Activated CD4-positive, CD25-positive, alpha-beta regulatory T cell treated with anti-CD3 and anti-CD28 coated beads, Interleukin-2, amount 50 U/mL, for 24 hours (primary cell): ENCODE results near the gene CGB7.
A peak's percentile ranks its signal among the peaks of the same experiment; 100 is the strongest.
"Not testable (repeated sequence)": the region's sequence is repeated elsewhere in the genome, so short reads cannot be mapped to it uniquely, and the experiment has no call there.

ENCODE experiments used
- ATAC-seq, 2 donors: fragments of 150-1000 bp; cut with Tn5 transposase; one replicate each; pipeline ENCODE4 v1.10.0; 2021; ENCODE audit warnings: mild to moderate bottlenecking in 1 of 2, moderate library complexity in 1 of 2

The CGB7 gene

DNA sequence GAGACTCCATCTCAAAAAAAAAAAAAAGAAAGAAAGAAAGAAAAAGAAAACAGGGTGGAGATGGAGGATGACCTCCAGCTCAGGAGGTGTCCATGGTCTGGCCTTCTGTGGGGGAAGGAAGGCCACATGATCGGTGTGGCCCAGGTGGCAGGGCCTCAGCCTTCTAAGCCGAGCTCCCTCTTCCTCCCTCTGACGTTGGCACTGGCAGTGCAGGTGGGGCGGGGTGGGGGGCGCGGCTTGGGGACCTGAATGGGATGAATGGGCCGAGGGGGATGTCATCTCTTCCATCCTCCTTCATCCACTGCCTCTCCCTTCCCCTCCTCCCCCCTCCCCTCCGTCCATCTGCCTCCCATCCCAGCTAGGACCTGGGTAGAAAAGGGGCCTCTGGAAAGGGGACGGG lies 17.8 kb downstream of the CGB7 start:
- not testable (repeated sequence) for ATAC-seq

DNA sequence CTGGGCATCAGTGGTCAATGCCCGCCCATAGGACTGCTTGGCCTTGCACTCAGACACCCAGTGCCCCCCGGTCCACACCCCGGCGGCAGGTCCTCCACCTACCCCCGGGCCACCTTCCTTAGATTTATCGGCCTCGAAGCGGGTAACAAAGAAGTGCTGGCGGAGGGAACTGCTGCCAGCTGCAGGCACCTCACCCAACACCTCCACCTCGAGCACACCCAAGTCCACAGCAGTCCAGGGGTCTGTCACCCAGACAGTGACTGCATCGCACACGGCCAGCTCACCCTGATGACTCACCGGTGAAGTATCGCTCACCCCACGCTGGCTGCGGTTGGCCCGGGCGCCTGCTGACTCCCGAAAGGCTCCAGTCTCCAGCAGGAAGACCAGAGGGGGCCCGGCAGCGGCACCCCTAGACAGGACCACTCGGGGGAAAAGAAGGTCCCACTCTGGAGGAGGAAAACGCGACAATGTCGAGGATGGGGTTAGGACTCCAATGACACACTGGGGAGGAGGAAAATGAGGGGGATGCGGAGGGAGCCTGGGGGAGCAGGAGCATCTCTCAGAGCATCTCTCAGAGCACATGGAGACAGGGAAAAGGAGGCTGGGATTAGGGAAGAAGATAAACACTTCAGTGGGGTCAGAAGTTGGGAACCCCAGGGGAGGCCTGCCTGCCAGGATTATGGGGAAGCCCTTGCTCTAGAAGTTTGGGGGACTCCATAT lies 18.8 kb downstream of the CGB7 start:
- ATAC-seq = not testable (repeated sequence)

DNA sequence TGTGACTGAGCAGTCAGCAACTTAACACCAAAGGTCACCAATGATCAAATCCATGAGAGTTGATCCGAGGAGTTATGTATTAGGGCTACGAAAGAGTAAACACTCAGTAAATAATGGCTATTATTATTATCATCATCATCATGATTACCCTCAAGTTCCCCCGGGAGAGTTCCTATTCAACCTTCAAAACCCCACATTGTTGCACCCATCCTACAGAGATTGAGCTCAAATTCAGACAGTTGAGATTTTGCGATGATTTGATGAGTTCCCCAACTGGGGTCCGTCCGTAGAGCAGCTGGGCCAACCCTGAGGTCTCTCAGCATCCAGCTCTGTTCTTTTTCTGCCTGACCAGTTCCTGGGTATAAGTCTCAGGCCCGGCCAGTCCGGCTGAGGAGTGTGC lies 19.4 kb downstream of the CGB7 start:
- not testable (repeated sequence) for ATAC-seq

DNA sequence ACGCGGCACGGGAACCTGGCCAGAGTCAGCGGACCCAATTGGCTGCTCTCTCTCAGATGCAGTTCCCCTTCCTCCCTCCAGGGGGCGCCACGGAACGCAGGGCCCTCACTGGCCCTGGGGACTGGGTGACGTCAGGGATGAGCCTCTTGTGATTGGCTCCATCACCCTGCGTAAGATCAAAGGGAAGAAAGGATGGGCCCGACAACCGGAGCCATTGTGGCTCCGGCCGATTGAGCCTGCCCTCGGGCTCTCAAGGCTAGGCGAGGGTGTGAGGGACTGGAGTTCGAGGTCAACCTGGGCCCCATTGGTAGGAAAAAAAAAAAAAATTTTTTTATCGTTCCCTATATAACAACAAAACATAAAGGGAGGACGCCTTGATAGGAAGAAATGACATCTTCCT lies 20.7 kb downstream of the CGB7 start, which contains the start of gene CGB1:
Gene CGB1 (minus strand): TSS at position 81 of the 400 bp plus-strand sequence. CDS start 184 bp downstream, outside the sequence.
- ATAC-seq = peak in 1 of 2 donors; percentile 17

DNA sequence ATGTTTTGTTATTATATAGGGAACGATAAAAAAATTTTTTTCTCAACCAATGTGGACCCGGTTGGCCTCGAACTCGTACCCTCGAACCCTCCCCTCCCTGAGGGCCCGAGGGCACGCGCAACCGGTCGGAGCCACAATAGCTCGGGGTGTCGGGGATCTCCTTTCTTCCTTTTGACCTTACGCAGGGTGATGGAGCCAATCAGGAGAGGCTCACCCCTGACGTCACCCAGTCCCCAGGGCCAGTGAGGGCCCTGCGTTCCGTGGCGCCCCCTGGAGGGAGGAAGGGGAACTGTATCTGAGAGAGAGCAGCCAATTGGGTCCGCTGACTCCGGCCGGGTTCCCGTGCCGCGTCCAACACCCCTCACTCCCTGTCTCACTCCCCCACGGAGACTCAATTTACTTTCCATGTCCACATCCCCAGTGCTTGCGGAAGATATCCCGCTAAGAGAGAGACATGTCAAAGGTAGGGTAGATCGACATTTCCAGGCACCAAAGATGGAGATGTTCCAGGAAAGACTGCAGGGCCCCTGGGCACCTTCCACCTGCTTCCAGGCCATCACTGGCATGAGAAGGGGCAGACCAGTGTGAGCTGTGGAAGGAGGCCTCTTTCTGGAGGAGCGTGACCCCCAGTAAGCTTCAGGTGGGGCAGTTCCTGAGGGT lies 25.8 kb downstream of the CGB7 start, which contains the start of gene CGB2:
Gene CGB2 (plus strand): TSS at position 249 of the 660 bp plus-strand sequence. CDS start 206 bp downstream, at position 455.
- ATAC-seq = peak in 1 of 2 donors; percentile 67

DNA sequence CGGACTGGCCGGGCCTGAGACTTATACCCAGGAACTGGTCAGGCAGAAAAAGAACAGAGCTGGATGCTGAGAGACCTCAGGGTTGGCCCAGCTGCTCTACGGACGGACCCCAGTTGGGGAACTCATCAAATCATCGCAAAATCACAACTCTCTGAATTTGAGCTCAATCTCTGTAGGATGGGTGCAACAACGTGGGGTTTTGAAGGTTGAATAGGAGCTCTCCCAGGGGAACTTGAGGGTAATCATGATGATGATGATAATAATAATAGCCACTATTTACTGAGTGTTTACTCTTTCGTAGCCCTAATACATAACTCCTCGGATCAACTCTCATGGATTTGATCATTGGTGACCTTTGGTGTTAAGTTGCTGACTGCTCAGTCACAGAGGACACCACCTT lies 27.2 kb downstream of the CGB7 start:
- not testable (repeated sequence) for ATAC-seq

DNA sequence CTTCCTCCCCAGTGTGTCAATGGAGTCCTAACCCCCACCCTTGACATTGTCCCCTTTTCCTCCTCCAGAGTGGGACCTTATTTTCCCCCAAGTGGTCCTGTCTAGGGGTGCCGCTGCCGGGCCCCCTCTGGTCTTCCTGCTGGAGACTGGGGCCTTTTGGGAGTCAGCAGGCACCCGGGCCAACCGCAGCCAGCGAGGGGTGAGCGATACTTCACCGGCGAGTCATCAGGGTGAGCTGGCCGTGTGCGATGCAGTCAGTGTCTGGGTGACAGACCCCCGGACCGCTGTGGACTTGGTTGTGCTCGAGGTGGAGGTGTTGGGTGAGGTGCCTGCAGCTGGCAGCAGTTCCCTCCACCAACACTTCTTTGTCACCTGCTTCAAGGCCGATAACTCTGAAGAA lies 27.8 kb downstream of the CGB7 start:
- ATAC-seq = not testable (repeated sequence)

DNA sequence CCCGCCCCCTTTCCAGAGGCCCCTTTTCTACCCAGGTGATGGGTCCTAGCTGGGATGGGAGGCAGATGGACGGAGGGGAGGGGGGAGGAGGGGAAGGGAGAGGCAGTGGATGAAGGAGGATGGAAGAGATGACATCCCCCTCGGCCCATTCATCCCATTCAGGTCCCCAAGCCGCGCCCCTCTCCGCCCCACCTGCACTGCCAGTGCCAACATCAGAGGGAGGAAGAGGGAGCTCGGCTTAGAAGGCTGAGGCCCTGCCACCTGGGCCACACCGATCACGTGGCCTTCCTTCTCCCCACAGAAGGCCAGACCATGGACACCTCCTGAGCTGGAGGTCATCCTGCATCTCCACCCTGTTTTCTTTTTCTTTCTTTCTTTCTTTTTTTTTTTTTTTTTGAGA lies 28.9 kb downstream of the CGB7 start:
- ATAC-seq = not testable (repeated sequence)

DNA sequence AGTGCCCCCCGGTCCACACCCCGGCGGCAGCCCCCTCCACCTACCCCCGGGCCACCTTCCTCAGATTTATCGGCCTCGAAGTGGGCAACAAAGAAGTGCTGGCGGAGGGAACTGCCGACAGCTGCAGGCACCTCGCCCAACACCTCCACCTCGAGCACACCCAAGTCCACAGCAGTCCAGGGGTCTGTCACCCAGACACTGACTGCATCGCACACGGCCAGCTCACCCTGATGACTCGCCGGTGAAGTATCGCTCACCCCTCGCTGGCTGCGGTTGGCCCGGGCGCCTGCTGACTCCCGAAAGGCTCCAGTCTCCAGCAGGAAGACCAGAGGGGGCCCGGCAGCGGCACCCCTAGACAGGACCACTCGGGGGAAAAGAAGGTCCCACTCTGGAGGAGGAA lies 31.9 kb downstream of the CGB7 start:
- not testable (repeated sequence) for ATAC-seq

DNA sequence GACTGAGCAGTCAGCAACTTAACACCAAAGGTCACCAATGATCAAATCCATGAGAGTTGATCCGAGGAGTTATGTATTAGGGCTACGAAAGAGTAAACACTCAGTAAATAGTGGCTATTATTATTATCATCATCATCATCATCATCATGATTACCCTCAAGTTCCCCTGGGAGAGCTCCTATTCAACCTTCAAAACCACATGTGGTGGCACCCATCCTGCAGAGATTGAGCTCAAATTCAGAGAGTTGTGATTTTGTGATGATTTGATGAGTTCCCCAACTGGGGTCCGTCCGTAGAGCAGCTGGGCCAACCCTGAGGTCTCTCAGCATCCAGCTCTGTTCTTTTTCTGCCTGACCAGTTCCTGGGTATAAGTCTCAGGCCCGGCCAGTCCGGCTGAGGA lies 32.5 kb downstream of the CGB7 start:
- ATAC-seq = not testable (repeated sequence)

DNA sequence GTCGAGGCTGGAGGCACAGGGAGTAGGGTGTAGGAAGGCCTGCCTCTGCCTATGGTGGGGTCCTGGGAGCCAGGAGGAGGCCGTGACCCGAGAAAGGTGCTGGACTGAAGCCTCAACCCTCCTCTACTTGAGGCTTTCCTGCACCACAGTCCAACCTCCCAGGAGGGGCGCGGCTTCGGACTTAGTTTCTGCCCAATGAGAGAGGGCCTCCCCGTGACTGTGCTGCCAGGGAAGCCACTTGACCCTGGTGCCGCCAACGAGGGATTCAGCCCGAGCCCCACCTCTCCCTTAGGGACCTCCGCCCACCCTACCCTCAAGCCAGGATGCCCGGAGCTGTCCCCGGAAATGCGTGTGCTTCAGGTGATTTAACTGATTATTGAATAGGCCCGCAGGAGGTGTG lies 33.3 kb downstream of the CGB7 start, which contains the start of gene CGB3:
Gene CGB3 (minus strand): TSS at position 101 of the 400 bp plus-strand sequence. CDS start 362 bp downstream, outside the sequence.
- ATAC-seq = not testable (repeated sequence)

DNA sequence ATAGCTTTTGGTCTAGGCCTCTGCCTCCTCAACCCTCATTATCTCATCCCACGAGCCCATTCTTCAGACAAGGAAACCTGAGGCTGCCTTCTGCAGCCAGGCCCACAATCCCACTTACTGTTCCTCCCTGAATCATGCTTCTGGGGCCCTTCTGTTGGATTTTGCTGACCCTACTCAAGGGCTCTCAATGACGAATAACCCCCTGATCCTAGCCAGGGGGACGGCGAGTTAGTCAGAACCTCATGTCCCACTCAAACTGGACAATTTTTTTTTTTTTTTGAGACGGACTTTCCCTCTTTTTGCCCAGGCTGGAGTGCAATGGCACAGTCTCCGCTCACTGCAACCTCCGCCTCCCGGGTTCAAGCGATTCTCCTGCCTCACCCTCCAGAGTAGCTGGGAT lies 35.4 kb downstream of the CGB7 start:
- ATAC-seq = no peak

DNA sequence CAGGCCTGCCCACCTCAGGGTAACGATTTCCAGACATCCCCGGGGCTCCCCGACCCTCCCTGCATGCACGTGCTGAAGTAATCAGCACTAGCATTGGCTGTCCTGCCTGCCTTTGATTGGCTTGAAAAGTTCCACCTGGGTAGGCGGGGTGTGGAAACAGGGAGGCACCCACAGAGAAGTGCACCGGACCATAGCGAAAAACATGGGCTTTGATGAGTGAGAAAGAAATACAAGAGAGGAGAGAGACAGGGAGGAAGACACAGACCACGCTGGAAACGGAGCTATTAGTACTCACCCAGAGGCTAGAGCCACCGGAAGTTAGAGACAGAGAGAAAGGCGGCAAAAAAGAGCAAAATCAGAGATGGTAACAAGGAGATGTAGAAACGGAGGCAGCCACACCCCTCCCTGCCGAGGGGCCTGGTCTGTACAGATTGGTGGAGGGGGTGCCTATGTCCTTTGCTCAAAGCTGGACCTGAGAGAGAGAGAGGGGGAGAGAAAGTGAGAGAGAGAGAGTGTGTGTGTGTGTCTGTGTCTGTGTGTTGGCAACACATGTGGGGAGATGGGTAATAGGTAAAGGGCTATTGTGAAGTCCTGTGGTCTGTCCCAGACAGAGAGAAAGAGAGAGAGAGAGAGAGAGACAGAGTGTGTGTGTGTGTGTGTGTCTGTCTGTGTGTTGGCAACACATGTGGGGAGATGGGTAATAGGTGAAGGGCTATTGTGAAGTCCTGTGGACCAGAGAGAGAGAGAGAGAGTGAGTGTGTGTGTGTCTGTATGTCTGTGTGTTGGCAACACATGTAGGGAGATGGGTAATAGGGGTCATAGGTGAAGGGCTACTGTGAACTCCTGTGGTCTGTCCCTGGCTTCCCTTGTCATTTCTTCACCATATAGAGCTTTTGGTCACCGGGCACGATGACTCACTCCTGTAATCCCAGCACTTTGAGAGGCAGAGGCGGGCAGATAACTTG lies 36.3 kb downstream of the CGB7 start:
- ATAC-seq = no peak

DNA sequence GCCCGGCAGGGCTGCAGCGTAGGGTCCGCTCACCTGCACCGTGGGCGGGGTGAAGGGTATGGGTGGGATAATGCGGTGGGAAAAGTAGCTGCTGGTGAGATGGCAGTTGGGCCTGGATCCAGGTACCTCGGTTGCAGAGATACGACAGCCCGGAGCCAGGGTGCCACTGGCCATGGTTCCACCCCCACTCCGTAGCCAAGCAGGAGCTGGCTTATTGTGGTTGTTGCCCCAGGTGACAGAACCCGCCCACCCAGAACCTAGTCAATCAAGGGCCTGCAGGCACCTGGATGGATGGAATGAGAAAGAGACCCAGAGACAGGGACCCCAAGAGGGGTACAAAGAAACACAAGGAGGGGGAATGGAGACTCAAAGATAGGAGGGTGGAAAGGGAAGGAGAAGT lies 37.2 kb downstream of the CGB7 start:
- ATAC-seq = no peak

DNA sequence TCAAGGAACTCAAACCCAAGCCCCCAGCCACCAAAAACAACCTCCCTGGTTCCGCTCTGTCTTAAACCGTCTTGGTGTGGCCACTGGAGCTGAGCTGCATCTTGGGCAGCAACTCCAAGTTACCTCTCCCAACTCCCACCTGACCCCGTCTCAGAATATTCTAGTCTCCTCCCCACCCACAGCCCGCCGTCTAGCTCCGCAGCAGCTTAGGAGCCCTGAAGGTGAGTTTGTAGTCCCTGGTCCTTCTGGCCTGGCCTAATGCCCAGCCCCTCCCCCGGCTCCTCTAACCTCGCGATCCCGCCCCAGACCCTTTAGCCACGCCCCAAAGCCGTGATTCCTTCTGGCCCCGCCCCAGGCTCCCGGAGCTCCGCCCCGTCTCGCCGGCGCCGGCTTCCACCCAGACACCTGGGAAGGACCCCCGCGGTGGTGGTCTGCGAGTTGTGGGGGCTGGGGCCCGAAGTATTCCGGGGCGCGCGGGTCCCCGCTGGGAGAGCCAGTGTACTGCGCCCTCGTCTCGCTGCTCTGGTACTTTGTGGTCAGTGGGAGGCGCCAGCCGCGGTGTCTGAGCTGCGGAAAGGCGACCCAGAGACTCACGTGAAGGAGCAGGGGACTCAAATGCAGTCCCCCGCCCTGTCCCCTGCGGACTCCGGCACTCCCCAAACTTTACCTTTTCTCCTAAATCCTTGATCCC lies 38.2 kb downstream of the CGB7 start:
- peak; percentile 40 to 44 for ATAC-seq

DNA sequence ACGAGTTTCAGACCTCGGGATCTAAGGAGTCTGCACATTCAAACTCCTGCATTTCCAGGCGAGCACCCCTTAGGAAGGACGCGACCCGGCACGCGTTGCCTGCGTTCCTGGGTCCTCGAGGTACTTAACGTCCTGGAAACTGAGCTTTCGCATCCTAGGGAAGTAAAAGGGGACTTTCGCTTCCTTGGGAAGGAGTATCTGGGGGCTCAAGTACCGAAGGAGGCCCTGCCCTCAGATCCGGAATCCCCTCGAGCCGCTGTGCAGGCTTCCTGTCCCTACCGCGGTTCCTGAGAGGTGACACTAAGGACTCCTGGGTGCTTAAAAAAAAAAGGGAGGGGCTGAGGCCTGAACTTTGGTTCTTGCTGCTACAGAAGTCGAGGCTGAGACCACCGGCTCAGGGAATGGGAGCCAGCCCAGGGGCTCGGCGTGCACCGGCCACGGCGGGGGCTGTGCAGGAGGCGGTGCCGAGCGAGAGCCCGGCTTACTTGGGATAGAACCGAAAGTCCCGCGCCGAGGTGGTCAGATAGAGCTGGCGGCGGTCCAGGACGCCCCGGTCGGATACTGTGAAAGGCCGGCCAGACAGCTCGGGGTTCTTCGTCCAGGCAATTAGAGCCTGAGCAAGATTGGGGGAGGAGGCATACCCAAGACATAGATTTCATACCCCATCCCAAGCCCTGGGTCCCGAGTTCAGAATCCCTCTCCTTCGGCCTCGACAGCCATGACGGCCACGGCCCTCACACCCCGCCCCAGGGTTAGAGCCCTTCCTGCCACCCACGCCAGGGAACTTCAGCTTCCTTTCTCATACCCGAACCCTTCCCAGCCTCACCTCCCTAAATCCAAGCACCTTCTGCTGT lies 38.9 kb downstream of the CGB7 start:
- ATAC-seq = not testable (repeated sequence)

DNA sequence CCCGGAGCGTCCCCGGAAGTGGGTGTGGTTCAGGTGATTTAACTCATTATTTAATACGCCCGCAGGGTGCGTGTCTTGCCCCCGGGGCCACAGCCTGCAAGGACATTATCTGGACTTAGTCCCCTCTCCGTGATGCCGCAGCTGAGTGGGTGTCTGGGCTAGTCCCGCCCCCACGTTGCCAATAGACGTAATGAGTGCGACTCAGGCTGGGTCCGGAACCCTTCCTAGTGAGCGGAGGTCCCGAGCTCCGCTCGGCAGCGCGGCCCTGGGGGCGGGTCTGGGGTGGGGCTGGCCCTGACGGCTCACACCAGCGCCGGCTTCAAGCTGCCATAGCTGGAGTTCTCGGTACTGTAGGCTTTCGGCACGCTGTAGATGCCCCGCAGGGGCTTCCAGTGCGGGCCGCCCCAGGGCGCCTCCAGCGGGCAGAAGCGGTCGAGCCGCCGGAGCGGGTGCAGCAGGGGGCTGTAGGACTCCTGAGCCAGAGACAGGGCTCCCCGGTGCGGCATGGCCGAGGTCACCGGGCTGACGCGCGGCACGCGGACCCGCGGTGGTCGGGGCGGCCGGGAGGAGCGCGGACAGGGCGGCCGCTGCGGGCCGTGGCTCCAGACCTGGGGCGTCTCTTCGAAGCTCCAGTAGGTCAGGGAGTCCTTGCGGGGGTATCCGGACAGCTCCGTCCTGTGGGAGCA lies 39.7 kb downstream of the CGB7 start:
- ATAC-seq = peak; percentile 80 to 82

DNA sequence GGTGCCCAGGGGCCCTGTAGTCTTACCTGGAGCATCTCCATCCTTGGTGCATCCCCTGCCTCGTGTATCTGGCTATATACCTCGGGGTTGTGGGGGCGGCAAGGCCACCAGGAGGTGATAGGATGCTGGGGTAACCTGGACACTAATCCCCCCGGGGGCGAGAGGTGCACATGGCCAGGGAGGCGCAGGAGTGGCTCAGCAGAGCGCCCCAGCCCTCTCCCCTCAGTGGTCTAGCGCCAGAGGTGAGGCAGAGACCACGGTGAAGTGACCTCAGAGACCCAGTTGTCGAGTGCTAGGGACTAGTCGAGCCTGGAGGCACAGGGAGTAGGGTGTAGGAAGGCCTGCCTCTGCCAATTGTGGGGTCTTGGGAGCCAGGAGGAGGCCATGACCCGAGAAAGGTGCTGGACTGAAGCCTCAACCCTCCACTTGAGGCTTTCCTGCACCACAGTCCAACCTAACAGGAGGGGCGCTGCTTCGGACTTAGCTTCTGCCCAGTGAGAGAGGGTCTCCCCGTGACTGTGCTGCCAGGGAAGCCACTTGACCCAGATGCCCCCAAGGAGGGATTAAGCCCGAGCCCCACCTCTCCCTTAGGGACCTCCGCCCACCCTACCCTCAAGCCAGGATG lies 40.4 kb downstream of the CGB7 start, which contains the start of gene LHB:
Gene LHB (minus strand): TSS at position 51 of the 625 bp plus-strand sequence. CDS start 10 bp downstream, at position 41.
- no peak for ATAC-seq

DNA sequence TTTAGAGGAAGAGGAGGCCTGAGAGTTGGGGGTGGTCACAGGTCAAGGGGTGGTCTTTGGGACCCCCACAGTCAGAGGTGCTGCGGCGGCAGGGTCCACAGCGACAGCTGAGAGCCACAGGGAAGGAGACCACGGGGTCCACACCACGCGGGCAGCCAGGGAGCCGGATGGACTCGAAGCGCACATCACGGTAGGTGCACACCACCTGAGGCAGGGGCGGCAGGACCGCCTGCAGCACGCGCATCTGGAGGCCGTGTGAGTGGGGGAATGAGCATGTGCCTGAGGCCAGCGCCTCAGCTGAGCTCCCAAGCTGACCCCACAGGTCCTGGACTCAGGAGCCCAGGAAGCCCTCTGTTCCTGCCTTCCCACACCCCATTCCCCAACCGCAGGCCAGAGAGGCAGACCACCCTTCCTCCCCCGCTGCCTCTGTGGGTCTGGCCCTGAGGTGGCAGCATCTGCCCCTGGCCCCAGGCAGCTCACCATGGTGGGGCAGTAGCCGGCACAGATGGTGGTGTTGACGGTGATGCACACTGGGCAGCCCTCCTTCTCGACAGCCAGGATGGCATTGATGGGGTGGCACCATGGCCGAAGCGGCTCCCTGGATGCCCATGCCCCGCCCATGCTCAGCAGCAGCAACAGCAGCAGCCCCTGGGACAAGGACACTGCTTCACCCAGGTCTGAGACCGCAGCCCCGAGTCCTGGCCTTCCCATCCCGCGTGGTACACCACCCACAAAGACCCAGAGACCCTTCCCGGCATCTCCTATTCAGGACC lies 41.3 kb downstream of the CGB7 start:
- no peak for ATAC-seq
